GM23338 (cell line): ENCODE results near the gene JOSD2. TPM values are rescaled to one million over a fixed set of nuclear protein-coding genes. Genes with fewer than 3 reads are reported as not detected.

Experiments used
- ATAC-seq: fragments of 200-7000 bp; cut with Tn5 transposase; 3 replicates; pipeline ENCODE4 v1.9.1; 2020
- DNase-seq: peaks from one replicate; pipeline ENCODE4 v3.0.0-alpha.2; 2015; ENCODE audit warnings: low spot score
- H2AFZ ChIP-seq: fragments of 200-600 bp; sonication (generic); 2 replicates; pipeline ENCODE4 v1.8.0; 2016; ENCODE audit warnings: antibody characterized with exemption, mild to moderate bottlenecking, moderate library complexity
- H3F3A ChIP-seq: fragments of 200-600 bp; sonication (generic); replicated peaks from 2 replicates; pipeline ENCODE4 v1.8.0; 2017; ENCODE audit warnings: antibody characterized with exemption, mixed run types, low read depth
- H3K27ac ChIP-seq: fragments of 200-600 bp; sonication (generic); 2 replicates; pipeline ENCODE4 v1.6.1; 2016; ENCODE audit warnings: low read depth
- H3K27me3 ChIP-seq: fragments of 200-600 bp; sonication (generic); 2 replicates; pipeline ENCODE4 v1.8.0; 2016; ENCODE audit warnings: mild to moderate bottlenecking, mixed run types, moderate library complexity; ENCODE audit not compliant: insufficient read depth
- H3K36me3 ChIP-seq: fragments of 200-600 bp; sonication (generic); 2 replicates; pipeline ENCODE4 v1.8.0; 2016; ENCODE audit warnings: mild to moderate bottlenecking; ENCODE audit not compliant: insufficient read depth
- H3K4me1 ChIP-seq: fragments of 200-600 bp; sonication (generic); 2 replicates; pipeline ENCODE4 v1.8.0; 2016; ENCODE audit warnings: mild to moderate bottlenecking, moderate library complexity; ENCODE audit not compliant: insufficient read depth
- H3K4me2 ChIP-seq: fragments of 200-600 bp; sonication (generic); 2 replicates; pipeline ENCODE4 v1.7.1; 2017; ENCODE audit warnings: mixed run types
- H3K4me3 ChIP-seq: fragments of 200-600 bp; sonication (generic); 2 replicates; pipeline ENCODE4 v1.6.1; 2016; ENCODE audit warnings: mixed run types
- H3K79me2 ChIP-seq: fragments of 200-600 bp; sonication (generic); replicated peaks from 2 replicates; pipeline ENCODE4 v1.8.0; 2017; ENCODE audit warnings: mild to moderate bottlenecking; ENCODE audit not compliant: insufficient read depth
- H3K9me2 ChIP-seq: fragments of 200-600 bp; sonication (generic); 2 replicates; pipeline ENCODE4 v1.8.0; 2017; ENCODE audit not compliant: insufficient read depth
- H4K20me1 ChIP-seq: fragments of 200-600 bp; sonication (generic); replicated peaks from 2 replicates; pipeline ENCODE4 v1.8.0; 2017; ENCODE audit warnings: mild to moderate bottlenecking; ENCODE audit not compliant: insufficient read depth
- H3K27ac Mint-ChIP-seq: 2 replicates; pipeline ENCODE4 v1.8.0; 2020; ENCODE audit warnings: inconsistent platforms, mild to moderate bottlenecking, moderate library complexity, mixed read lengths
- H3K27me3 Mint-ChIP-seq: 3 replicates; pipeline ENCODE4 v1.8.0; 2022; ENCODE audit warnings: low read depth, mild to moderate bottlenecking, moderate library complexity, mixed read lengths, inconsistent platforms; ENCODE audit not compliant: insufficient read depth, poor library complexity
- H3K36me3 Mint-ChIP-seq: 3 replicates; pipeline ENCODE4 v1.8.0; 2021; ENCODE audit warnings: low read depth, mild to moderate bottlenecking, inconsistent platforms, moderate library complexity, mixed read lengths
- H3K4me1 Mint-ChIP-seq: 3 replicates; pipeline ENCODE4 v1.8.0; 2020; ENCODE audit warnings: mild to moderate bottlenecking, inconsistent platforms, mixed read lengths
- H3K4me3 Mint-ChIP-seq: 3 replicates; pipeline ENCODE4 v1.8.0; 2021; ENCODE audit warnings: moderate library complexity, mild to moderate bottlenecking, inconsistent platforms, mixed read lengths
- H3K9me3 Mint-ChIP-seq: 3 replicates; pipeline ENCODE4 v1.8.0; 2020; ENCODE audit warnings: moderate library complexity, mild to moderate bottlenecking, inconsistent platforms, mixed read lengths
- CREB1 ChIP-seq: fragments of 250-450 bp; sonication (Bioruptor Pico); IDR thresholded peaks from 2 replicates; pipeline ENCODE4 v1.5.0; 2020; ENCODE audit warnings: low read depth, mild to moderate bottlenecking, moderate library complexity
- EZH2phosphoT487 ChIP-seq: fragments of 200-600 bp; sonication (generic); IDR thresholded peaks from one replicate; pipeline ENCODE4 v1.8.1; 2018; ENCODE audit warnings: antibody characterized with exemption; ENCODE audit not compliant: unreplicated experiment
- JUNB ChIP-seq: IDR thresholded peaks from one replicate; pipeline ENCODE4 v1.6.1; 2016; ENCODE audit warnings: antibody characterized with exemption; ENCODE audit not compliant: unreplicated experiment
- POLR2AphosphoS5 ChIP-seq: IDR thresholded peaks from 2 replicates; pipeline ENCODE4 v1.6.1; 2016; ENCODE audit warnings: antibody characterized with exemption, low read depth
- REST ChIP-seq: IDR thresholded peaks from one replicate; pipeline ENCODE4 v1.6.1; 2018; ENCODE audit warnings: antibody characterized with exemption; ENCODE audit not compliant: unreplicated experiment
- STAT1 ChIP-seq: IDR thresholded peaks from one replicate; pipeline ENCODE4 v1.6.1; 2016; ENCODE audit warnings: antibody characterized with exemption; ENCODE audit not compliant: unreplicated experiment
- ZNF114 ChIP-seq: fragments of 250-450 bp; sonication (Bioruptor Pico); IDR thresholded peaks from 2 replicates; pipeline ENCODE4 v1.5.0; 2020; ENCODE audit warnings: mild to moderate bottlenecking, moderate library complexity
- ZNF331 ChIP-seq: fragments of 250-450 bp; sonication (Bioruptor Pico); IDR thresholded peaks from 2 replicates; pipeline ENCODE4 v1.5.0; 2020; ENCODE audit warnings: low read depth, mild to moderate bottlenecking, moderate library complexity
- ZNF462 ChIP-seq: fragments of 250-450 bp; sonication (Bioruptor Pico); IDR thresholded peaks from 2 replicates; pipeline ENCODE4 v1.5.0; 2020; ENCODE audit warnings: mild to moderate bottlenecking, moderate library complexity
- polyA plus RNA-seq: library from polyadenylated mRNA; unstranded; fragments of >200 nt; fragmentation: Nextera tagmentation; extraction: Ambion mirVana; gene quantifications from 2 replicates; pipeline ENCODE4 v1.2.1, GENCODE V29; 2016
- total RNA-seq: library from RNA; depleted of rRNA; stranded (reverse); fragments of >200 nt; shearing (Covaris generic); gene quantifications from 2 replicates; pipeline ENCODE4 v1.2.3, GENCODE V29; 2014

JOSD2 gene
- total and polyA plus RNA-seq, 2 experiments from 2014 or later: 3.3 to 5.8 TPM

- no peaks in the 10 kb centered on the region for H3K4me1 Mint-ChIP-seq
- H2AFZ ChIP-seq: no peak overlapping the region
Observed at GRCh38 chr19:50546527-50547221, 35.7 kb upstream of the JOSD2 start.

More at GRCh38 chr19:50546527-50547221, 35.7 kb upstream of the JOSD2 start:
- Histone ChIP-seq H3K4me2 (no peak overlapping the region), H3K4me1 (peaks cover 6% of the 10 kb centered on the region), H3K27me3 (peaks cover 21% of the 10 kb centered on the region), H3F3A (no peaks in the 10 kb centered on the region), H3K27ac (no peak overlapping the region), H3K36me3 (no peaks in the 10 kb centered on the region), H3K4me3 (no peak overlapping the region), H4K20me1 (no peaks in the 10 kb centered on the region; the same call in 1 of the 2 replicates), H3K9me2 (no peaks in the 10 kb centered on the region), H3K79me2 (no peaks in the 10 kb centered on the region)
- Mint-ChIP-seq H3K36me3 (peaks cover 29% of the 10 kb centered on the region), H3K27ac (no peak overlapping the region), H3K9me3 (peaks cover 85% of the 10 kb centered on the region), H3K27me3 (peaks cover 2% of the 10 kb centered on the region), H3K4me3 (no peak overlapping the region)
- no peak for ATAC-seq
- DNase-seq: no peak
- TF ChIP-seq CREB1 (no peak), POLR2AphosphoS5 (no peak), ZNF114 (CRISPR knock-in tag) (no peak), REST (no peak), EZH2phosphoT487 (no peak), ZNF462 (no peak), JUNB (no peak), STAT1 (no peak), ZNF331 (CRISPR knock-in tag) (no peak)
